ENCODE results near the gene FREY1. TPM values are rescaled to one million over a fixed set of nuclear protein-coding genes. Genes with fewer than 3 reads are reported as not detected.

The FREY1 gene
- total RNA-seq, 1 donor from 2014 or later: not detected

Other genes starting within 250 kb of the FREY1 start
- gene CHST1, start 241.6 kb downstream of the FREY1 start, total RNA-seq: 3.1 TPM
- gene SLC35C1, start 102.1 kb downstream of the FREY1 start, total RNA-seq: 5.8 TPM
- gene CRY2, start 59.8 kb downstream of the FREY1 start, total RNA-seq: 68.3 TPM
- 4.5 TPM for gene MAPK8IP1, start 21.6 kb downstream of the FREY1 start, total RNA-seq
- gene PEX16, start 10.6 kb upstream of the FREY1 start, total RNA-seq: 8.5 TPM
- gene LARGE2, start 15.4 kb upstream of the FREY1 start, total RNA-seq: not detected
- 36.6 TPM for gene PHF21A, start 214.2 kb upstream of the FREY1 start, total RNA-seq